Measurements from ENCODE around the gene GPR139. TPM values are rescaled to one million over a fixed set of nuclear protein-coding genes. Genes with fewer than 3 reads are reported as not detected.
A peak's percentile ranks its signal among the peaks of the same experiment; 100 is the strongest.

GPR139 gene
- total and polyA plus RNA-seq, 4 donors, result 0.72 to 5.9 (median 3.1) TPM

- Histone ChIP-seq H3K27me3 (ENCODE audit: control insufficient read depth, insufficient read depth, low read length) (no peaks in the 10 kb centered on the region), H3K36me3 (ENCODE audit: control insufficient read depth, insufficient read depth, low read length) (no peaks in the 10 kb centered on the region), H3K9me3 (ENCODE audit: control insufficient read depth, insufficient read depth, low read length) (no peaks in the 10 kb centered on the region), H3K4me1 (ENCODE audit: control insufficient read depth, insufficient read depth, low read length) (no peaks in the 10 kb centered on the region), H3K4me3 (ENCODE audit: low read depth, low read length) (no peak overlapping the region), H3K27ac (ENCODE audit: low read depth, low read length) (no peak overlapping the region)
- DNase-seq (ENCODE audit: low read depth in 4 of 6, low spot score in 6 of 6), result no peak
- 70% methylated on average over 4 of the region's 4 CpGs for WGBS (ENCODE audit: insufficient coverage)
Measured at GRCh38 chr16:20040011-20040410, 33.7 kb downstream of the GPR139 start.

GRCh38 chr16:20029611-20030010, 44.1 kb downstream of the GPR139 start:
- 70% methylated on average over 3 of the region's 3 CpGs for WGBS (ENCODE audit: insufficient coverage)
- H3K27me3 ChIP-seq (ENCODE audit: control insufficient read depth, insufficient read depth, low read length), result no peaks in the 10 kb centered on the region
- H3K4me1 ChIP-seq (ENCODE audit: control insufficient read depth, insufficient read depth, low read length), result no peaks in the 10 kb centered on the region
- H3K4me3 ChIP-seq (ENCODE audit: low read depth, low read length), result no peak overlapping the region
- no peak overlapping the region for H3K27ac ChIP-seq (ENCODE audit: low read depth, low read length)
- H3K9me3 ChIP-seq (ENCODE audit: control insufficient read depth, insufficient read depth, low read length), result no peaks in the 10 kb centered on the region
- no peaks in the 10 kb centered on the region for H3K36me3 ChIP-seq (ENCODE audit: control insufficient read depth, insufficient read depth, low read length)
- DNase-seq (ENCODE audit: low read depth in 4 of 6, low spot score in 6 of 6), result peak in 1 of 6 donors; percentile 53

GRCh38 chr16:20026361-20027072, 47.2 kb downstream of the GPR139 start:
- H3K36me3 ChIP-seq (ENCODE audit: control insufficient read depth, insufficient read depth, low read length), result no peaks in the 10 kb centered on the region
- no peaks in the 10 kb centered on the region for H3K9me3 ChIP-seq (ENCODE audit: control insufficient read depth, insufficient read depth, low read length)
- peak in 2 of 6 donors; percentile 9 to 62 for DNase-seq (ENCODE audit: low read depth in 4 of 6, low spot score in 6 of 6)
- H3K4me3 ChIP-seq (ENCODE audit: low read depth, low read length), result no peak overlapping the region
- no peaks in the 10 kb centered on the region for H3K4me1 ChIP-seq (ENCODE audit: control insufficient read depth, insufficient read depth, low read length)
- peaks cover 2% of the 10 kb centered on the region for H3K27me3 ChIP-seq (ENCODE audit: control insufficient read depth, insufficient read depth, low read length)
- WGBS (ENCODE audit: insufficient coverage), result 67% methylated on average over 1 of the region's 2 CpGs
- no peak overlapping the region for H3K27ac ChIP-seq (ENCODE audit: low read depth, low read length)

- WGBS (ENCODE audit: insufficient coverage), result no CpG with 5 or more reads among the region's 1 CpG
- Histone ChIP-seq H3K9me3 (ENCODE audit: control insufficient read depth, insufficient read depth, low read length) (no peaks in the 10 kb centered on the region), H3K4me1 (ENCODE audit: control insufficient read depth, insufficient read depth, low read length) (no peaks in the 10 kb centered on the region), H3K4me3 (ENCODE audit: low read depth, low read length) (no peak overlapping the region), H3K27me3 (ENCODE audit: control insufficient read depth, insufficient read depth, low read length) (peaks cover 2% of the 10 kb centered on the region), H3K36me3 (ENCODE audit: control insufficient read depth, insufficient read depth, low read length) (no peaks in the 10 kb centered on the region), H3K27ac (ENCODE audit: low read depth, low read length) (no peak overlapping the region)
- peak in 2 of 6 donors; percentile 11 to 44 for DNase-seq (ENCODE audit: low read depth in 4 of 6, low spot score in 6 of 6)
Measured at GRCh38 chr16:20023190-20023589, 50.5 kb downstream of the GPR139 start.

- Histone ChIP-seq H3K4me3 (ENCODE audit: low read depth, low read length) (no peak overlapping the region), H3K27ac (ENCODE audit: low read depth, low read length) (no peak overlapping the region), H3K27me3 (ENCODE audit: control insufficient read depth, insufficient read depth, low read length) (peaks cover 2% of the 10 kb centered on the region), H3K9me3 (ENCODE audit: control insufficient read depth, insufficient read depth, low read length) (no peaks in the 10 kb centered on the region), H3K36me3 (ENCODE audit: control insufficient read depth, insufficient read depth, low read length) (no peaks in the 10 kb centered on the region), H3K4me1 (ENCODE audit: control insufficient read depth, insufficient read depth, low read length) (no peaks in the 10 kb centered on the region)
- DNase-seq (ENCODE audit: low read depth in 4 of 6, low spot score in 6 of 6), result no peak
- no CpG with 5 or more reads among the region's 2 CpGs for whole genome bisulfite sequencing (ENCODE audit: insufficient coverage)
Measured at GRCh38 chr16:20020976-20021375, 52.7 kb downstream of the GPR139 start.

- 40% methylated on average over 1 of the region's 1 CpG for WGBS (ENCODE audit: insufficient coverage)
- no peaks in the 10 kb centered on the region for H3K9me3 ChIP-seq (ENCODE audit: control insufficient read depth, insufficient read depth, low read length)
Measured at GRCh38 chr16:20020083-20020482, 53.6 kb downstream of the GPR139 start.

GRCh38 chr16:20016234-20016633, 57.5 kb downstream of the GPR139 start:
- no peaks in the 10 kb centered on the region for H3K27me3 ChIP-seq (ENCODE audit: control insufficient read depth, insufficient read depth, low read length)
- 32% methylated on average over 4 of the region's 7 CpGs for WGBS (ENCODE audit: insufficient coverage)
- H3K4me1 ChIP-seq (ENCODE audit: control insufficient read depth, insufficient read depth, low read length), result no peaks in the 10 kb centered on the region
- no peak overlapping the region for H3K27ac ChIP-seq (ENCODE audit: low read depth, low read length)
- H3K4me3 ChIP-seq (ENCODE audit: low read depth, low read length), result no peak overlapping the region
- no peak for DNase-seq (ENCODE audit: low read depth in 4 of 6, low spot score in 6 of 6)
- H3K9me3 ChIP-seq (ENCODE audit: control insufficient read depth, insufficient read depth, low read length), result no peaks in the 10 kb centered on the region
- H3K36me3 ChIP-seq (ENCODE audit: control insufficient read depth, insufficient read depth, low read length), result no peaks in the 10 kb centered on the region

More at GRCh38 chr16:20020083-20020482, 53.6 kb downstream of the GPR139 start:
- Histone ChIP-seq H3K27ac (ENCODE audit: low read depth, low read length) (no peak overlapping the region), H3K4me3 (ENCODE audit: low read depth, low read length) (no peak overlapping the region), H3K27me3 (ENCODE audit: control insufficient read depth, insufficient read depth, low read length) (peaks cover 2% of the 10 kb centered on the region), H3K4me1 (ENCODE audit: control insufficient read depth, insufficient read depth, low read length) (no peaks in the 10 kb centered on the region), H3K36me3 (ENCODE audit: control insufficient read depth, insufficient read depth, low read length) (no peaks in the 10 kb centered on the region)
- no peak for DNase-seq (ENCODE audit: low read depth in 4 of 6, low spot score in 6 of 6)

GRCh38 chr16:20004931-20005330, 68.8 kb downstream of the GPR139 start:
- no peaks in the 10 kb centered on the region for H3K27me3 ChIP-seq (ENCODE audit: control insufficient read depth, insufficient read depth, low read length)

GRCh38 chr16:20002936-20003335, 70.8 kb downstream of the GPR139 start:
- no peak for DNase-seq (ENCODE audit: low read depth in 4 of 6, low spot score in 6 of 6)
- Histone ChIP-seq H3K36me3 (ENCODE audit: control insufficient read depth, insufficient read depth, low read length) (no peaks in the 10 kb centered on the region), H3K9me3 (ENCODE audit: control insufficient read depth, insufficient read depth, low read length) (no peaks in the 10 kb centered on the region), H3K4me3 (ENCODE audit: low read depth, low read length) (no peak overlapping the region), H3K27me3 (ENCODE audit: control insufficient read depth, insufficient read depth, low read length) (no peaks in the 10 kb centered on the region), H3K4me1 (ENCODE audit: control insufficient read depth, insufficient read depth, low read length) (no peaks in the 10 kb centered on the region), H3K27ac (ENCODE audit: low read depth, low read length) (no peak overlapping the region)
- WGBS (ENCODE audit: insufficient coverage), result 82% methylated on average over 1 of the region's 2 CpGs

More at GRCh38 chr16:20004931-20005330, 68.8 kb downstream of the GPR139 start:
- Histone ChIP-seq H3K36me3 (ENCODE audit: control insufficient read depth, insufficient read depth, low read length) (no peaks in the 10 kb centered on the region), H3K9me3 (ENCODE audit: control insufficient read depth, insufficient read depth, low read length) (no peaks in the 10 kb centered on the region), H3K4me3 (ENCODE audit: low read depth, low read length) (no peak overlapping the region), H3K4me1 (ENCODE audit: control insufficient read depth, insufficient read depth, low read length) (no peaks in the 10 kb centered on the region), H3K27ac (ENCODE audit: low read depth, low read length) (no peak overlapping the region)
- WGBS (ENCODE audit: insufficient coverage), result 20% methylated on average over 2 of the region's 3 CpGs
- DNase-seq (ENCODE audit: low read depth in 4 of 6, low spot score in 6 of 6), result no peak

Data from spinal cord (tissue), 10 donors.